PFSK-1 (cell line): ENCODE data around the gene PTGIS.

Experiments used
- POLR2AphosphoS5 ChIP-seq: IDR thresholded peaks from 2 replicates; pipeline ENCODE4 v1.6.1; 2012; ENCODE audit warnings: low read depth, mild to moderate bottlenecking, control low read depth, low read length, moderate library complexity
- REST ChIP-seq, 2 experiments: IDR thresholded peaks; 2 replicates each; pipeline versions ENCODE4 v1.6.1 to v1.8.0; 2011 to 2012; ENCODE audit warnings: low read depth in 2 of 2, low read length in 2 of 2, control low read depth in 1 of 2, inconsistent platforms in 1 of 2, mild to moderate bottlenecking in 1 of 2, moderate library complexity in 1 of 2; ENCODE audit not compliant: insufficient read depth in 1 of 2
- SIN3A ChIP-seq: IDR thresholded peaks from 2 replicates; pipeline ENCODE4 v1.6.1; 2012; ENCODE audit warnings: mild to moderate bottlenecking, low read length, moderate library complexity, borderline replicate concordance; ENCODE audit not compliant: insufficient read depth
- TAF1 ChIP-seq: IDR thresholded peaks from 2 replicates; pipeline ENCODE4 v1.6.1; 2012; ENCODE audit warnings: low read length, control low read depth, borderline replicate concordance; ENCODE audit not compliant: insufficient read depth

- TF ChIP-seq REST (IDR thresholded peaks at IDR 0.05; ENCODE audit: insufficient read depth in 1 of 2, low read depth in 2 of 2, low read length in 2 of 2) (no peak), POLR2AphosphoS5 (no peak), TAF1 (no peak), SIN3A (no peak)
These were observed 49.4 kb downstream of the PTGIS start for GRCh38 chr20:49518576-49518975.
